Left lung (tissue), 10 donors: Measurements from ENCODE around the gene PI4KA. TPM values are rescaled to one million over a fixed set of nuclear protein-coding genes. Genes with fewer than 3 reads are reported as not detected.
"Not testable (repeated sequence)": the region's sequence is repeated elsewhere in the genome, so short reads cannot be mapped to it uniquely, and the experiment has no call there.

Source experiments
- ATAC-seq: fragments of 200-7000 bp; cut with Tn5 transposase; one replicate; pipeline ENCODE4 v1.9.1; 2020; ENCODE audit warnings: moderate library complexity
- DNase-seq, 4 donors: peaks; one replicate each; pipeline ENCODE4 v3.0.0-alpha.2; 2013 to 2020
- H3K27ac ChIP-seq, 2 donors: fragments of 200-600 bp; sonication (generic) in 1 of 2; one replicate each; pipeline versions ENCODE4 v1.5.0 to v1.8.0; 2020 to 2021
- H3K27me3 ChIP-seq, 2 donors: fragments of 200-600 bp; sonication (generic) in 1 of 2; one replicate each; pipeline versions ENCODE4 v1.5.0 to v1.8.0; 2020 to 2021
- H3K36me3 ChIP-seq, 2 donors: fragments of 200-600 bp; sonication (generic) in 1 of 2; one replicate each; pipeline versions ENCODE4 v1.5.0 to v1.8.0; 2020 to 2021
- H3K4me1 ChIP-seq, 2 donors: fragments of 200-600 bp; one replicate each; pipeline ENCODE4 v1.8.0; 2021
- H3K4me3 ChIP-seq, 2 donors: fragments of 200-600 bp; sonication (generic) in 1 of 2; one replicate each; pipeline versions ENCODE4 v1.5.0 to v1.8.0; 2020 to 2021; ENCODE audit warnings: mild to moderate bottlenecking in 1 of 2
- H3K9me3 ChIP-seq, 2 donors: fragments of 200-600 bp; sonication (generic) in 1 of 2; one replicate each; pipeline versions ENCODE4 v1.5.0 to v1.8.0; 2020 to 2021
- intact Hi-C, 2 donors: fragments of 100-400 bp; cut with DNase I; formaldehyde crosslinking; loops; one replicate each; pipeline versions ENCODE4 v1.11.2 to v1.14.2; 2022
- polyA plus RNA-seq, 6 donors: library from polyadenylated mRNA; unstranded; fragments of 120-200 nt; gene quantifications; one replicate each; pipeline ENCODE4 v1.2.1, GENCODE V29; 2013; ENCODE audit not compliant: insufficient read length in 6 of 6
- total RNA-seq, 2 donors: library from RNA; stranded (reverse); fragmentation: NEBNext Ultra II Directional; extraction: Animal tissue kit (Norgen Biotek cat#: 25700); gene quantifications; one replicate each; pipeline ENCODE4 v1.2.1, GENCODE V29; 2021
- TF ChIP-seq, protein P1 (sequence below), 2 donors: fragments of 200-600 bp; sonication (generic) in 1 of 2; IDR thresholded peaks; one replicate each; pipeline versions ENCODE4 v1.5.0 to v1.8.0; 2021; ENCODE audit warnings: antibody characterized with exemption in 2 of 2
- donor health status: DM: no; HTN: yes; CAD: no.
- donor health status: DM: no; HTN: no; CAD: no.

PI4KA gene
- total and polyA plus RNA-seq, 8 donors, result 60.5 to 108 (median 70.0) TPM

DNA sequence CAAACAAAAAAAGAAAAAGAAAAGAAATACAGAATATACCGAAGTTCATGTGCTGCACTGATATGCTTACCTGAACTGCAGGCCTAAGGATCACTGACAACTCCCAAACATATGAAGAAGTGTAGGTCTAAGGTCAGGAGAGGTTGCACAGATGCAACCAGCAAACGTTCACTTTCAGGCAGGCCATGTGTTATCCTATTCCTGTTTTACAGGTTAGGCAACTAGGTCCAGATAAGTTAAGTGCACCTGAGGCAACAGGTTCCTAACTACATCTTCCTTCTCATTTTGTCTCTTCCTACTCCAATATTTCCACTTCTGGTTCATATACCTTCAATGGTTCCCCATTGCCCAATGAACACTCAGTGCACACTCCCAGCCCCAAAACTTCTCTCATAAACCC, 15.1 kb downstream of the PI4KA start:
- Histone ChIP-seq H3K27me3 (no peaks in the 10 kb centered on the region), H3K36me3 (no peaks in the 10 kb centered on the region), H3K27ac (no peak overlapping the region), H3K9me3 (no peaks in the 10 kb centered on the region), H3K4me1 (peaks cover 0 to 5% of the 10 kb centered on the region in 2 donors), H3K4me3 (no peak overlapping the region)
- peak; percentile 58 for ATAC-seq
- DNase-seq, result no peak
- intact Hi-C loops, result no loop called here
- TF ChIP-seq, protein P1, sequence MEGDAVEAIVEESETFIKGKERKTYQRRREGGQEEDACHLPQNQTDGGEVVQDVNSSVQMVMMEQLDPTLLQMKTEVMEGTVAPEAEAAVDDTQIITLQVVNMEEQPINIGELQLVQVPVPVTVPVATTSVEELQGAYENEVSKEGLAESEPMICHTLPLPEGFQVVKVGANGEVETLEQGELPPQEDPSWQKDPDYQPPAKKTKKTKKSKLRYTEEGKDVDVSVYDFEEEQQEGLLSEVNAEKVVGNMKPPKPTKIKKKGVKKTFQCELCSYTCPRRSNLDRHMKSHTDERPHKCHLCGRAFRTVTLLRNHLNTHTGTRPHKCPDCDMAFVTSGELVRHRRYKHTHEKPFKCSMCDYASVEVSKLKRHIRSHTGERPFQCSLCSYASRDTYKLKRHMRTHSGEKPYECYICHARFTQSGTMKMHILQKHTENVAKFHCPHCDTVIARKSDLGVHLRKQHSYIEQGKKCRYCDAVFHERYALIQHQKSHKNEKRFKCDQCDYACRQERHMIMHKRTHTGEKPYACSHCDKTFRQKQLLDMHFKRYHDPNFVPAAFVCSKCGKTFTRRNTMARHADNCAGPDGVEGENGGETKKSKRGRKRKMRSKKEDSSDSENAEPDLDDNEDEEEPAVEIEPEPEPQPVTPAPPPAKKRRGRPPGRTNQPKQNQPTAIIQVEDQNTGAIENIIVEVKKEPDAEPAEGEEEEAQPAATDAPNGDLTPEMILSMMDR (IDR thresholded peaks at IDR 0.05), result no peak

DNA sequence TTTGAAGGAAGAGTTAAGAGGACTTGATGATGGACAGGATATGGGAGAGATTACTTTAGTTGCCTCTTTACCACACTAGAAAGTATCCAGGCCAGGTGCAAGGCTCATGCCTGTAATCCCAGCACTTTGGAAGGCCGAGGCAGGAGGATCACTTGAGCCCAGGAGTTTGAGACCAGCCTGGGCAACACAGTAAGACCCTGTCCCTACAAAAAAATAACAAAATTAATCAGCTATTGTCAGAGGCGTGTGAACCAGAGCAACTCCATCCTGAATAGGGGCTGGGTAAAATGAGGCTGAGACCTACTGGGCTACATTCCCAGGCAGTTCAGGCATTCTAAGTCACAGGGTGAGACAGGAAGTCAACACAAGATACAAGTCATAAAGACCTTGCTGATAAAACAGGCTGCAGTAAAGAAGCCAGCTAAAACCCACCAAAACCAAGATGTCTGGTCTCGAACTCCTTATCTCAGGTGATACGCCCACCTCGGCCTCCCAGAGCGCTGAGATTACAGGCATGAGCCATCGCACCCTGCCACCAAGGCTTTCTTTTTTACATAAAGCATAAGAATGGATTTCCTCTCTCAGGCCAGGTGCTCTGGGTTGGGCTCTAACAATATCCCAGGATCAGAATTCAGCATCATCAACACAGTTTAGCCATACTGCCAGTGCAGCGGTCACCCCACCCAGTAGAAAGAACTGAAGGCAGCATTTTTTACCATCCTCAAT, 17.8 kb downstream of the PI4KA start:
- ATAC-seq, result no peak

DNA sequence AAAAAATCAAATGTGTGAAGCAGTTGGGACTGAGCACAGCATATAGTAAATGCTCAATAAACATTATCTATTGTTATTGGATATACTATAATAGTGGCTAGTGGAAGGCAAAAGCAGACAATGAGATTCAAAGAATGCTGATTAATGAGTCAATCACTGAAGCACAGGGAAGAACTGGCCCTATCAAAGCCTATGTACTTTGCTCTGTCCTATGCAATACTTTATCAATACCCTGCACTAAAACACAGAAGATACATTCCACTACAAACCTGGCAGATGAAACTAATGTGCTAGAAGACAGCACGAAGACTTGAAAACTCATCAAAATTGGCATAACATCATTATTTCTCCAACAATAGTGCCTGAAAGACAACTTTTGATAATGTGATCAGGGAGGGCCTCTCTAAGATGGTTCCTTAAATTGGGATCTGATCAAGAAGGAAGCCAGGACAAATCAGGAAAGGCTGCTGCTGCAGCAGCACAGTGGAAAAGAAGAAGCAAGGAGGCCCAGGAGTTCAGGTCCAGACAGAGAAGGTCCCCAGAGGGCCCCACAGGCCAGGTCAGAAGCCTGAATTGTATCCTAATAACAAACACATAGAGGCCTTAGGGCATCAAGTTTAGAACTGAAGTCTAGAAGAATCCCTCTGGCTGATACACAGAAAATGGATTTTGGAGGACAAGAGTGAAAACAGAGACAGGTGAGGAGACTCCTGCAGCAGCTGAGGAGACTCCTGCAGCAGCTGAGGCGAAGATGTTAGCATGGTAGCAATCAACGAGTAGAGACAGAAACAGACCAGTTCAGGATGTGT, 18.6 kb downstream of the PI4KA start:
- DNase-seq (no peak), ATAC-seq (no peak)
- Histone ChIP-seq H3K4me1 (peaks cover 0 to 7% of the 10 kb centered on the region in 2 donors), H3K27me3 (no peaks in the 10 kb centered on the region), H3K36me3 (peaks cover 0 to under 1% of the 10 kb centered on the region in 2 donors), H3K27ac (no peak overlapping the region), H3K9me3 (no peaks in the 10 kb centered on the region), H3K4me3 (no peak overlapping the region)
- intact Hi-C loops, result no loop called here
- TF ChIP-seq, protein P1 (IDR thresholded peaks at IDR 0.05), result no peak

More for the DNA sequence above, 17.8 kb downstream of the PI4KA start:
- no peaks in the 10 kb centered on the region for H3K27me3 ChIP-seq
- no peaks in the 10 kb centered on the region for H3K9me3 ChIP-seq
- H3K27ac ChIP-seq, result no peak overlapping the region
- peaks cover 0 to 12% of the 10 kb centered on the region in 2 donors for H3K4me1 ChIP-seq
- TF ChIP-seq, protein P1 (IDR thresholded peaks at IDR 0.05), result no peak
- H3K36me3 ChIP-seq, result no peaks in the 10 kb centered on the region
- intact Hi-C loops, result no loop called here
- DNase-seq, result no peak
- H3K4me3 ChIP-seq, result no peak overlapping the region

DNA sequence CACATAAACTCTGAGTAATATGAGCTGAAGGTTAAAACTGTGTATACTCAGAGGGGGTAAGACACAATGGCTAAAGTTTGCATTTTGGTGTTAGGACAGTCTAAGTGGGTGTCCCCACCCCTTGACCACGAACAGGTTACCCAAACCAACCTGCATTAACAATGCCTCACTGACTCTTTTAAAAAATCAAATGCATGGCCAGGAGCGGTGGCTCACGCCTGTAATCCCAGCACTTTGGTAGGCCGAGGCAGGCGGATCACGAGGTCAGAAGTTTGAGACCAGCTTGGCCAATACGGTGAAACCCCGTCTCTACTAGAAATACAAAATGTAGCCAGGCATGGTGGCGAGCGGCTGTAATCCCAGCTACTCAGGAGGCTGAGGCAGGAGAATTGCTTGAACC, 19.3 kb downstream of the PI4KA start:
- H3K4me1 ChIP-seq, H3K4me3 ChIP-seq, DNase-seq, H3K27me3 ChIP-seq, H3K27ac ChIP-seq, H3K9me3 ChIP-seq, ATAC-seq, H3K36me3 ChIP-seq, intact Hi-C loops: not testable (repeated sequence)

DNA sequence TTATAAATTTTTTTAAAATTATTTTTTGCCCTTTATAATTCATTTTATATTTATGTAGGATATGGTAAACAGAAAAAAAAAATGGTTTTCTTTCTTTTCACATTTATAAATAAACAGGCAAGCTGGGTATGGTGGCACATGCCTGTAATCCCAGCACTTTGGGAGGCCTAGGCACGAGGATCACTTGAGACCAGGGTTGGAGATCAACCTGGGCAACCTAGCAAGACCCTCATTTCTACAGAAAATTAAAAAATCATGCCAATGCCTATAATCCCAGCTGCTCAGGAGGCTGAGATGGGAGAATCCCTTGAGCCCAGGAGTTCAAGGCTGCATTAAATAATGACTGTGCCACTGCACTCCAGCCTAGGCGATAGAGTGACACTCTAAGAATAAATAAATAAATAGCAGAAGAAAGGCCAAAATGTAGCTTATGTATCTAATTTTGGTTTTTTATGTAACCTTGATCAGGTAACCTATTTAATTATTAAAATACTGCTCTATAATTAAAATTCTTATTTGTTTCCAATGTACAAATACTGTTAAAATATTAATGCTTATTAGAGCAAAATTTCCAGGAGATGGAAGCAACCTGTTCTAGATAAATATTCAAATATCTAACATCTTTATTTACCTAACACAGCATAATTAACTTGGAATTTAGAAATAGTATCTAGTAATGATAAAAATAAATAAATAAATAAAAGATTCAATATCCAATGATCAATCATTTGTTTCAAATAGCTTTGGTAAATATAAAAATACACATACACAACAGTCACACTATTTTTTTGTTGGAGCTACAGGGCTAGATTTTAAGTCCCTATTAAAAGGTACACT, 21.4 kb downstream of the PI4KA start:
- DNase-seq (no peak), ATAC-seq (no peak)
- intact Hi-C loops, result no loop called here
- peaks cover 0 to 28% of the 10 kb centered on the region in 2 donors for H3K36me3 ChIP-seq
- no peak overlapping the region for H3K4me3 ChIP-seq
- H3K4me1 ChIP-seq, result peaks cover 0 to 7% of the 10 kb centered on the region in 2 donors
- no peaks in the 10 kb centered on the region for H3K9me3 ChIP-seq
- no peak overlapping the region for H3K27ac ChIP-seq
- TF ChIP-seq, protein P1 (IDR thresholded peaks at IDR 0.05), result no peak
- H3K27me3 ChIP-seq, result no peaks in the 10 kb centered on the region
